Esophagus muscularis mucosa (tissue), 4 donors: ENCODE data around the gene TRIP11. TPM values are rescaled to one million over a fixed set of nuclear protein-coding genes. Genes with fewer than 3 reads are reported as not detected.

Experiments
- DNase-seq: peaks from one replicate; pipeline ENCODE4 v3.0.0-alpha.2; 2017; ENCODE audit errors: extremely low spot score
- H3K27ac ChIP-seq, 4 donors: fragments of 200-600 bp; sonication (generic); replicated peaks in 1 of 4; 1 replicate in 3 of 4; 2 replicates in 1 of 4; pipeline ENCODE4 v1.5.1; 2016 to 2019; ENCODE audit warnings: mild to moderate bottlenecking in 1 of 4
- H3K27me3 ChIP-seq, 4 donors: fragments of 200-600 bp; sonication (generic); one replicate each; pipeline versions ENCODE4 v1.5.1 to v1.6.0; 2016 to 2019
- H3K36me3 ChIP-seq, 4 donors: fragments of 200-600 bp; sonication (generic); one replicate each; pipeline ENCODE4 v1.5.1; 2016 to 2019
- H3K4me1 ChIP-seq, 4 donors: fragments of 200-600 bp; sonication (generic); one replicate each; pipeline ENCODE4 v1.5.1; 2016 to 2019
- H3K4me3 ChIP-seq, 4 donors: fragments of 200-600 bp; sonication (generic); 1 replicate in 2 of 4; 2 replicates in 2 of 4; pipeline ENCODE4 v1.5.1; 2016 to 2019; ENCODE audit warnings: mild to moderate bottlenecking in 4 of 4, moderate library complexity in 1 of 4
- H3K9me3 ChIP-seq, 4 donors: fragments of 200-600 bp; sonication (generic); 1 replicate in 3 of 4; 2 replicates in 1 of 4; pipeline ENCODE4 v1.5.1; 2016 to 2019
- EP300 ChIP-seq: sonication (generic); formaldehyde crosslinking; IDR thresholded peaks from one replicate; pipeline ENCODE4 v1.6.1; 2017; ENCODE audit warnings: antibody characterized with exemption
- POLR2A ChIP-seq: fragments of 450-650 bp; IDR thresholded peaks from one replicate; pipeline ENCODE4 v1.6.1; 2017; ENCODE audit warnings: antibody characterized with exemption, moderate library complexity, mild to moderate bottlenecking, low read depth
- POLR2AphosphoS5 ChIP-seq, 2 donors: sonication (generic); formaldehyde crosslinking; IDR thresholded peaks; one replicate each; pipeline ENCODE4 v1.6.1; 2017; ENCODE audit warnings: antibody characterized with exemption in 2 of 2
- WGBS: methylation state at CpG from one replicate; pipeline ENCODE4 v1.1.5; 2018; 5-methylcytosine and 5-hydroxymethylcytosine counted together
- intact Hi-C: fragments of 100-400 bp; cut with DNase I; formaldehyde crosslinking; loops from one replicate; pipeline ENCODE4 v1.15.1; 2023
- total RNA-seq, 4 donors: library from RNA; depleted of rRNA; stranded (reverse); fragments of >200 nt; gene quantifications; one replicate each; pipeline versions ENCODE4 v1.1.0 to v1.2.1, GENCODE V29; 2016
- TF ChIP-seq, protein P1 (sequence below), 3 experiments: fragments of 200-600 bp in 2 of 3; fragments of 450-650 bp in 1 of 3; sonication (generic) in 2 of 3; IDR thresholded peaks; one replicate each; pipeline ENCODE4 v1.5.1; 2017 to 2019; ENCODE audit warnings: antibody characterized with exemption in 3 of 3, mild to moderate bottlenecking in 2 of 3, moderate library complexity in 1 of 3

Gene TRIP11
- total RNA-seq = 10 to 100 TPM; 24.0 to 36.2 (median 29.6) TPM

DNA sequence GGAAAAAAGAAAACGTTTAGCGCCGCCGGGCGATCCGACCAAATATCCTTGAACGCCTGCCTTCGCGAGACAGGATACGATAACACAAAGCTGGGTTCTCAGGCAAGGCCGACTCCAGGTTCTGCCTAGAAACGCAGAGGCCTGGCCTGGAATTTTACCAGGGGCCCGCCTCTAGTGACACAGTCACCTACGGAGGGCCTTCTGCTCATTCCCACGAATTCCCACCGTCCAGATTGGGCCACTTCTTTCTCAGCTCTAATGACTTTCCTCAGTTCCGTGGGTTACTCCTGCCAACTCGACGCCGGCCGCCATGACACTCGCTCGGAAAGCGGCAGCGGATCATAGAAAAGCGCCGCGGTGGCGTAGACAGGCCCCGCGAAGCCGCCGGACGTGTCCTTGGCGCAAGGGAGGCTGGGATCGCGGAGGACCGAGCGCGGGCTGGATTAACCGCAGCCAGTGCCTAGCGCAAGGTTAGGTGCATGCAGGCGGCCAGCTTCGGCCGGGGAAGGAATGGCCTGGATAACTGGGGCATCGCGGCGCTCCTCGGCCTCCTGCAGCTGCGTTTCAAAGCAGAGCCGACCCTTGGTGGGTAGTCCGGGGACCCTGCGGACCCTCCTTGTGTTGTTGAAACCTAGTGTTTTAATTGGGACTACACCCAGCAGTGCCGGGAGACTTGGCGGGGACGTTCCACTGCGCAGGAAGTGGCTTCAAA, at the start of gene TRIP11:
TRIP11 (minus strand) TSS at position 341 of the 712 bp plus-strand sequence. CDS start 374 bp downstream, outside the sequence.
- peak within 1 kb of the TSS; percentile 94 to 98 (median 96) for H3K27ac ChIP-seq
- H3K36me3 ChIP-seq = peaks cover 0 to 26% (median 9%) of the 10 kb centered on the region in 4 donors
- peak within 1 kb of the TSS; percentile 77 to 92 (median 88) for H3K4me3 ChIP-seq
- DNase-seq = peak; percentile 94
- peaks cover 21 to 53% (median 48%) of the 10 kb centered on the region in 4 donors for H3K4me1 ChIP-seq
- H3K27me3 ChIP-seq = no peaks in the 10 kb centered on the region
- under 1% methylated on average over 29 of the region's 57 CpGs for WGBS
- H3K9me3 ChIP-seq = no peaks in the 10 kb centered on the region
- intact Hi-C loops = loop anchor here (5.0 kb wide), 1 partner anchor 67 kb away; the partner anchor contains the start of gene ATXN3
- TF ChIP-seq, protein P1, sequence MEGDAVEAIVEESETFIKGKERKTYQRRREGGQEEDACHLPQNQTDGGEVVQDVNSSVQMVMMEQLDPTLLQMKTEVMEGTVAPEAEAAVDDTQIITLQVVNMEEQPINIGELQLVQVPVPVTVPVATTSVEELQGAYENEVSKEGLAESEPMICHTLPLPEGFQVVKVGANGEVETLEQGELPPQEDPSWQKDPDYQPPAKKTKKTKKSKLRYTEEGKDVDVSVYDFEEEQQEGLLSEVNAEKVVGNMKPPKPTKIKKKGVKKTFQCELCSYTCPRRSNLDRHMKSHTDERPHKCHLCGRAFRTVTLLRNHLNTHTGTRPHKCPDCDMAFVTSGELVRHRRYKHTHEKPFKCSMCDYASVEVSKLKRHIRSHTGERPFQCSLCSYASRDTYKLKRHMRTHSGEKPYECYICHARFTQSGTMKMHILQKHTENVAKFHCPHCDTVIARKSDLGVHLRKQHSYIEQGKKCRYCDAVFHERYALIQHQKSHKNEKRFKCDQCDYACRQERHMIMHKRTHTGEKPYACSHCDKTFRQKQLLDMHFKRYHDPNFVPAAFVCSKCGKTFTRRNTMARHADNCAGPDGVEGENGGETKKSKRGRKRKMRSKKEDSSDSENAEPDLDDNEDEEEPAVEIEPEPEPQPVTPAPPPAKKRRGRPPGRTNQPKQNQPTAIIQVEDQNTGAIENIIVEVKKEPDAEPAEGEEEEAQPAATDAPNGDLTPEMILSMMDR (IDR thresholded peaks at IDR 0.05) = no peak
- peak; percentile 47 for TF ChIP-seq POLR2A
- TF ChIP-seq EP300 = no peak
- TF ChIP-seq POLR2AphosphoS5 (IDR thresholded peaks at IDR 0.05) = peak; percentile 86 to 95

DNA sequence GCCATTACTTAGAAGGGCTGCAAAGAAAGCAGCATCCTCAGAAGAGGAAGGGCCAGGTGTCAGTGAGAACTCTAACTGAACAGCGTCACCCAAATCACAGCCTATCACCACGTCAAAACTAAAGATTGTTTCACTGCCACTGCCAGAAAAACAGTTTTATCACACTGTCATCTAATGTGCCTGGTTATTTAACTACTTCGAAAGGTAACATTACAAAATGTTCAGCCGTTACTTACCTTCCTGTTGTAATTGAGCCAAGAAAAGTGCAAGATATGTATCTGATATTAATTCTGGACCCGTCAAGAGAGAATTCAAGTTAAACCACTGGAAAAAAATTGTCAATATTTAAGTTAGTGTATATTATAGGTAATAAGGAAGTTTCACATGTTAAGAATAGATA, 48.6 kb upstream of the TRIP11 start:
- TF ChIP-seq EP300 = no peak
- TF ChIP-seq, protein P1 (IDR thresholded peaks at IDR 0.05) = no peak
- no peak for TF ChIP-seq POLR2AphosphoS5 (IDR thresholded peaks at IDR 0.05)
- no peak for TF ChIP-seq POLR2A
- intact Hi-C loops = no loop called here
- H3K9me3 ChIP-seq = no peaks in the 10 kb centered on the region
- DNase-seq = no peak
- H3K4me3 ChIP-seq = no peak overlapping the region
- H3K27me3 ChIP-seq = no peaks in the 10 kb centered on the region
- 93% methylated on average over 5 of the region's 5 CpGs for WGBS
- H3K4me1 ChIP-seq = no peaks in the 10 kb centered on the region
- H3K36me3 ChIP-seq = peaks cover 13 to 94% (median 74%) of the 10 kb centered on the region in 4 donors
- no peak overlapping the region for H3K27ac ChIP-seq

DNA sequence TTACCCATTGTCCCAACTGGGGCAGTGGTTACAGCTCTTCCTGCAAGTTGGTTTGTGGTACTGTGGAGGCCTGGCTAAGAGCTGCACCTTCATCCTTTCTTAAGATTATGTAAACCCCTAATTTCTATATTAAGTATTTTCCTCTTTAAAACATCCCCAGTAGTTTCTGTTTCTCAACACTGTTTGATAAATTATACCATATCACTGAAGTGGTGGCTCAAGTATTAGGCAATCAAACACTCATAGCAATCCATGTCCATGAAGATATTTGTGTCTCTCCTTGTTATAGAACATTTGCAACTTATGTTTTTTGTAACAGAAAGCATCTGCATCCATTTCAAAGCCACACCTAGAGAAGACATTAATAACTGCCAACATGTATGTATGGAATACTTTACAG, 34.7 kb upstream of the TRIP11 start:
- no peaks in the 10 kb centered on the region for H3K4me1 ChIP-seq
- no peak for DNase-seq
- no peaks in the 10 kb centered on the region for H3K27me3 ChIP-seq
- no peak overlapping the region for H3K4me3 ChIP-seq
- no peak overlapping the region for H3K27ac ChIP-seq
- no peak for TF ChIP-seq POLR2A
- TF ChIP-seq, protein P1 (IDR thresholded peaks at IDR 0.05) = no peak
- TF ChIP-seq EP300 = no peak
- TF ChIP-seq POLR2AphosphoS5 (IDR thresholded peaks at IDR 0.05) = no peak
- H3K9me3 ChIP-seq = no peaks in the 10 kb centered on the region
- intact Hi-C loops = no loop called here
- H3K36me3 ChIP-seq = peaks cover 37 to 92% (median 65%) of the 10 kb centered on the region in 4 donors

DNA sequence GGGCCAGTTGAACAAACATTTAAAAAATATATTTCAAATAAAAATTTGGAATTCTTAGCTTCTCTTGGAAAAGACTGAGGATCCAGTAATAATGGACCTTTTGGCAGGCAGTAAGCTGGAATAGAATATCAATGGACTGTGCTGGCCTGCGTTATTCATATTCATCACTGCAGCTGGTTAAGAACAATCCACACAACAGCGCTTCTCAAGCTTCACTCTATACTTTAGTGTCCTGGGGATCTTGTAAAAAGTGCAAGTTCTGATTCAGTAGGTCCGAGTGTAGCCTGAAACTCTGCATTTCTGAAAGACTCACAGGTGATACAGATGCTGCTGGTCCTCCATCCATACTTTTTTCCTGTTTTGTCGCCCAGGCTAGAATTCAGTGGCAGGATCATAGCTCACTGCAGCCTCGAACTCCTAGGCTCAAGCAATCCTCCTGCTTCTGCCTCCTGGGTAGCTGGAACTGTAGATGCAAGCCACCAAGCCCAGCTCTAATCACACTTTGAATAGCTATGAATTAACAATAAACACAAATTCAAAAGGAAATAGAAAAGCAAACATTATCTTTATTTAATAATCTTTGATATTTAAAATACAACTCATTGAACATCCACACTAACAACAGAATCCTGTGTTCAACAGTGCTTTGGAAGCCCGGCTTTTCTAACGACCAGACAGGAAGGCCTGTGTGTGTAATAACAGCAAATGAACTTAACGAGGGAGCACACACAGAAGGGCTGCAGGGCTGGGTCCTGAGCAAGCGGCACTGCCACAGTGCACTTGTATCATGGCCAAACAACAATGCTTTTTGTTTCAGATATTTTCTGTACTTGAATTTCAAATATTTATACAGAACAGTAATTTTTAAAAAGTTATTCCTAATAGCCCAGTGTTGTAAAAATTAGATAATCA, 18.4 kb upstream of the TRIP11 start:
- 74% methylated on average over 9 of the region's 9 CpGs for WGBS
- H3K27ac ChIP-seq = no peak overlapping the region
- TF ChIP-seq POLR2A (no peak), POLR2AphosphoS5 (IDR thresholded peaks at IDR 0.05) (no peak), EP300 (no peak)
- TF ChIP-seq, protein P1 (IDR thresholded peaks at IDR 0.05) = no peak

More for the DNA sequence above, 18.4 kb upstream of the TRIP11 start:
- intact Hi-C loops = no loop called here
- Histone ChIP-seq H3K4me3 (no peak overlapping the region), H3K9me3 (no peaks in the 10 kb centered on the region), H3K4me1 (no peaks in the 10 kb centered on the region), H3K36me3 (peaks cover 2 to 45% (median 6%) of the 10 kb centered on the region in 4 donors), H3K27me3 (no peaks in the 10 kb centered on the region)
- DNase-seq = no peak
